Measurements from ENCODE around the gene ITGB3. TPM values are rescaled to one million over a fixed set of nuclear protein-coding genes. Genes with fewer than 3 reads are reported as not detected.

ITGB3 gene
- total and polyA plus RNA-seq, 9 of the 15 experiments (the other 6 are each of a cell fraction or from before 2014, with no cell fraction given): 0.08 to 2.6 (median 0.62) TPM; not detected in 1

DNA sequence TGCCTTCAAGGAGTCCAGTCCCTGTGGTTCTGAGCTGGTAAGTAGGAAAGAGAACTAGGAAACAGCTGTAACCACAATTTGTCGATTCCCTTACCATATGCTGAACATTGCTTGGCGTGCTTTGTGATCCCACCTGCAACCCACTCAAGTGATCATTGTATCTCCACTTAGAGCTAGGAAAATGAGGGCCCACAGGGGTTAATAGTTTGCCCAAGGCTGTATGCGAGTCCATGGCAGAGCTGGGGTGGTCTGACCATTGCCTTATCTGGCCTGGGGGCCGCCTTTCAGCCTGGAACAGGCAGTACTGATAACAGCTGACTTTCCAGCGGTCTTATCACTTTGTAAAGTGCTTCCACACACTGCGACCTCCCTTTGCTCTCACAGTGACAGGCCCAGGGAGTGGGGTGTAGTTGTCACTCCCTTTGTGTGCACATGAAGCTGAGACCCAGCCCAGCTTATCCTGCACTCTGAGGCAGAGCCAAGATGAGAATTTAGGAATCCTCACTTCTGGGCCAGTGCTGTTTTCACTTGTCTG, 34.7 kb upstream of the ITGB3 start:
- BruUV-seq (replicated peaks): no TSS peak
- Histone ChIP-seq H3K4me3 (no peak overlapping the region; the same call in 1 of the 2 replicates), H3K4me2 (ENCODE audit: insufficient read depth, low read length) (peak overlapping the region; percentile 83), H3K4me1 (replicated peaks in 1 of 2; ENCODE audit: control insufficient read depth in 2 of 2, insufficient read depth in 2 of 2, low read length in 2 of 2) (peaks cover 27 to 33% of the 10 kb centered on the region in 2 experiments; a peak in 4 of 5 replicates), H4K20me1 (replicated peaks; ENCODE audit: control insufficient read depth, insufficient read depth, low read length) (no peaks in the 10 kb centered on the region), H3K27me3 (ENCODE audit: control insufficient read depth in 2 of 2, insufficient read depth in 2 of 2, low read length in 2 of 2) (no peaks in the 10 kb centered on the region), H3K79me2 (ENCODE audit: control insufficient read depth, insufficient read depth, low read length) (peaks cover 13% of the 10 kb centered on the region; the same call in 2 of the 3 replicates), H3K9ac (ENCODE audit: insufficient read depth in 1 of 2, low read depth in 2 of 2, low read length in 2 of 2) (peak overlapping the region; percentile 58 to 78; a peak in 3 of 4 replicates), H3K36me3 (ENCODE audit: control insufficient read depth, insufficient read depth, low read length) (peaks cover 57% of the 10 kb centered on the region), H3K9me1 (ENCODE audit: control insufficient read depth, insufficient read depth, low read length) (no peaks in the 10 kb centered on the region), H3K27ac (ENCODE audit: extremely low read depth, low read depth, low read length) (peak overlapping the region; percentile 81), H2AFZ (ENCODE audit: low read depth, low read length) (peak overlapping the region; percentile 58), H3K9me3 (replicated peaks; ENCODE audit: control insufficient read depth, insufficient read depth, low read depth, low read length) (peaks cover 15% of the 10 kb centered on the region)
- peak; percentile 96 for ATAC-seq
- peak; percentile 95 for FAIRE-seq
- intact Hi-C loops (cut with micrococcal nuclease) (no loop called here), in situ Hi-C loops (cut with MboI) (no loop called here)
- WGBS (ENCODE audit: insufficient coverage, low coverage, missing lambda C conversion rate): 0% methylated on average over 6 of the region's 6 CpGs
- ChIA-PET POLR2A (interaction anchor here (0.6 to 2.4 kb wide), 8 partner anchors 9 to 119 kb away, joined by 3 to 26 read pairs (median 3); partner anchors contain the start of genes CDC27 and MYL4), CTCF (ENCODE audit: low intra/inter-chr PET ratio) (no interaction called here)
- peak; percentile 83 to 94 (median 87) for DNase-seq (ENCODE audit: extremely low read depth in 1 of 4, low spot score in 3 of 4)
- TF ChIP-seq GABPA (tag; conservative IDR thresholded peaks at IDR 0.05; ENCODE audit: low read depth) (no peak), TGIF2 (CRISPR knock-in tag; IDR thresholded peaks at IDR 0.05) (no peak), GATA2 (CRISPR knock-in tag; IDR thresholded peaks at IDR 0.05) (peak; percentile 90), ZNF274 (IDR thresholded peaks at IDR 0.05; ENCODE audit: borderline replicate concordance, low read depth, low read length) (no peak; the same call in 1 of the 2 replicates), SREBF1 (IDR thresholded peaks at IDR 0.05; ENCODE audit: borderline replicate concordance, low read depth, low read length) (no peak), RBM25 (IDR thresholded peaks at IDR 0.05; ENCODE audit: low read depth, low read length, severe bottlenecking) (no peak), ZNF263 (CRISPR knock-in tag; IDR thresholded peaks at IDR 0.05; ENCODE audit: borderline replicate concordance) (no peak), FIP1L1 (IDR thresholded peaks at IDR 0.05; ENCODE audit: low read depth, low read length, poor library complexity, severe bottlenecking) (no peak), HDGF (IDR thresholded peaks at IDR 0.05) (no peak), KLF10 (CRISPR knock-in tag; IDR thresholded peaks at IDR 0.05) (no peak), ZNF146 (CRISPR knock-in tag; IDR thresholded peaks at IDR 0.05; ENCODE audit: unreplicated experiment) (no peak), EP300 (IDR thresholded peaks at IDR 0.05; ENCODE audit: low read length) (peak; percentile 89)
- TF ChIP-seq, protein P1, sequence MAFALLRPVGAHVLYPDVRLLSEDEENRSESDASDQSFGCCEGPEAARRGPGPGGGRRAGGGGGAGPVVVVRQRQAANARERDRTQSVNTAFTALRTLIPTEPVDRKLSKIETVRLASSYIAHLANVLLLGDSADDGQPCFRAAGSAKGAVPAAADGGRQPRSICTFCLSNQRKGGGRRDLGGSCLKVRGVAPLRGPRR (CRISPR knock-in tag; IDR thresholded peaks at IDR 0.05): 0 out of 2 replicates have a peak, but pooled peaks have one; percentile 19
- TF ChIP-seq, protein P2, sequence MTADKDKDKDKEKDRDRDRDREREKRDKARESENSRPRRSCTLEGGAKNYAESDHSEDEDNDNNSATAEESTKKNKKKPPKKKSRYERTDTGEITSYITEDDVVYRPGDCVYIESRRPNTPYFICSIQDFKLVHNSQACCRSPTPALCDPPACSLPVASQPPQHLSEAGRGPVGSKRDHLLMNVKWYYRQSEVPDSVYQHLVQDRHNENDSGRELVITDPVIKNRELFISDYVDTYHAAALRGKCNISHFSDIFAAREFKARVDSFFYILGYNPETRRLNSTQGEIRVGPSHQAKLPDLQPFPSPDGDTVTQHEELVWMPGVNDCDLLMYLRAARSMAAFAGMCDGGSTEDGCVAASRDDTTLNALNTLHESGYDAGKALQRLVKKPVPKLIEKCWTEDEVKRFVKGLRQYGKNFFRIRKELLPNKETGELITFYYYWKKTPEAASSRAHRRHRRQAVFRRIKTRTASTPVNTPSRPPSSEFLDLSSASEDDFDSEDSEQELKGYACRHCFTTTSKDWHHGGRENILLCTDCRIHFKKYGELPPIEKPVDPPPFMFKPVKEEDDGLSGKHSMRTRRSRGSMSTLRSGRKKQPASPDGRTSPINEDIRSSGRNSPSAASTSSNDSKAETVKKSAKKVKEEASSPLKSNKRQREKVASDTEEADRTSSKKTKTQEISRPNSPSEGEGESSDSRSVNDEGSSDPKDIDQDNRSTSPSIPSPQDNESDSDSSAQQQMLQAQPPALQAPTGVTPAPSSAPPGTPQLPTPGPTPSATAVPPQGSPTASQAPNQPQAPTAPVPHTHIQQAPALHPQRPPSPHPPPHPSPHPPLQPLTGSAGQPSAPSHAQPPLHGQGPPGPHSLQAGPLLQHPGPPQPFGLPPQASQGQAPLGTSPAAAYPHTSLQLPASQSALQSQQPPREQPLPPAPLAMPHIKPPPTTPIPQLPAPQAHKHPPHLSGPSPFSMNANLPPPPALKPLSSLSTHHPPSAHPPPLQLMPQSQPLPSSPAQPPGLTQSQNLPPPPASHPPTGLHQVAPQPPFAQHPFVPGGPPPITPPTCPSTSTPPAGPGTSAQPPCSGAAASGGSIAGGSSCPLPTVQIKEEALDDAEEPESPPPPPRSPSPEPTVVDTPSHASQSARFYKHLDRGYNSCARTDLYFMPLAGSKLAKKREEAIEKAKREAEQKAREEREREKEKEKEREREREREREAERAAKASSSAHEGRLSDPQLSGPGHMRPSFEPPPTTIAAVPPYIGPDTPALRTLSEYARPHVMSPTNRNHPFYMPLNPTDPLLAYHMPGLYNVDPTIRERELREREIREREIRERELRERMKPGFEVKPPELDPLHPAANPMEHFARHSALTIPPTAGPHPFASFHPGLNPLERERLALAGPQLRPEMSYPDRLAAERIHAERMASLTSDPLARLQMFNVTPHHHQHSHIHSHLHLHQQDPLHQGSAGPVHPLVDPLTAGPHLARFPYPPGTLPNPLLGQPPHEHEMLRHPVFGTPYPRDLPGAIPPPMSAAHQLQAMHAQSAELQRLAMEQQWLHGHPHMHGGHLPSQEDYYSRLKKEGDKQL (CRISPR knock-in tag; IDR thresholded peaks at IDR 0.05; ENCODE audit: borderline replicate concordance): no peak
- TF ChIP-seq, protein P3, sequence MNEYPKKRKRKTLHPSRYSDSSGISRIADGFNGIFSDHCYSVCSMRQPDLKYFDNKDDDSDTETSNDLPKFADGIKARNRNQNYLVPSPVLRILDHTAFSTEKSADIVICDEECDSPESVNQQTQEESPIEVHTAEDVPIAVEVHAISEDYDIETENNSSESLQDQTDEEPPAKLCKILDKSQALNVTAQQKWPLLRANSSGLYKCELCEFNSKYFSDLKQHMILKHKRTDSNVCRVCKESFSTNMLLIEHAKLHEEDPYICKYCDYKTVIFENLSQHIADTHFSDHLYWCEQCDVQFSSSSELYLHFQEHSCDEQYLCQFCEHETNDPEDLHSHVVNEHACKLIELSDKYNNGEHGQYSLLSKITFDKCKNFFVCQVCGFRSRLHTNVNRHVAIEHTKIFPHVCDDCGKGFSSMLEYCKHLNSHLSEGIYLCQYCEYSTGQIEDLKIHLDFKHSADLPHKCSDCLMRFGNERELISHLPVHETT (CRISPR knock-in tag; conservative IDR thresholded peaks at IDR 0.05 in 1 of 2, IDR thresholded peaks at IDR 0.05 in 1 of 2): peak in 1 of 2 experiments; percentile 81; a peak in 1 of 4 replicates
